Trophoblast cell (in vitro differentiated cells and primary cell): ENCODE measurements around the gene SETD3.

ENCODE experiments used
- DNase-seq, 2 donors: peaks; one replicate each; pipeline ENCODE4 v3.0.0-alpha.2; 2016
- H2AFZ ChIP-seq: 2 replicates; pipeline ENCODE4 v1.6.1; 2013; ENCODE audit warnings: low read length, moderate library complexity, mild to moderate bottlenecking; ENCODE audit not compliant: insufficient read depth, poor library complexity
- H2AK5ac ChIP-seq: 2 replicates; pipeline ENCODE4 v1.6.1; 2013; ENCODE audit warnings: mild to moderate bottlenecking, low read length
- H2BK120ac ChIP-seq: 2 replicates; pipeline ENCODE4 v1.6.1; 2013; ENCODE audit warnings: low read length, mild to moderate bottlenecking, moderate library complexity; ENCODE audit not compliant: insufficient read depth, poor library complexity
- H2BK12ac ChIP-seq: 2 replicates; pipeline ENCODE4 v1.6.1; 2013; ENCODE audit warnings: mild to moderate bottlenecking, low read length, moderate library complexity
- H2BK5ac ChIP-seq: 2 replicates; pipeline ENCODE4 v1.6.1; 2013; ENCODE audit warnings: low read length, low read depth, moderate library complexity, mild to moderate bottlenecking; ENCODE audit not compliant: poor library complexity
- H3K14ac ChIP-seq: 2 replicates; pipeline ENCODE4 v1.6.1; 2013; ENCODE audit warnings: mild to moderate bottlenecking, low read length
- H3K18ac ChIP-seq: 2 replicates; pipeline ENCODE4 v1.6.1; 2013; ENCODE audit warnings: mild to moderate bottlenecking, low read length
- H3K23ac ChIP-seq: 2 replicates; pipeline ENCODE4 v1.6.1; 2013; ENCODE audit warnings: low read length
- H3K27ac ChIP-seq: 2 replicates; pipeline ENCODE4 v1.5.1; 2013; ENCODE audit warnings: low read depth, mild to moderate bottlenecking, inconsistent platforms, low read length, moderate library complexity
- H3K27me3 ChIP-seq: 2 replicates; pipeline ENCODE4 v1.6.1; 2013; ENCODE audit warnings: inconsistent platforms, mild to moderate bottlenecking, low read length, moderate library complexity; ENCODE audit not compliant: insufficient read depth
- H3K36me3 ChIP-seq, 2 experiments: 1 replicate in 1 of 2; 2 replicates in 1 of 2; pipeline ENCODE4 v1.6.1; 2013; ENCODE audit warnings: low read length in 2 of 2, mild to moderate bottlenecking in 2 of 2, moderate library complexity in 1 of 2; ENCODE audit not compliant: insufficient read depth in 2 of 2, control insufficient read depth in 1 of 2
- H3K4ac ChIP-seq: 2 replicates; pipeline ENCODE4 v1.6.1; 2013; ENCODE audit warnings: low read depth, mild to moderate bottlenecking, low read length, moderate library complexity
- H3K4me1 ChIP-seq, 2 experiments: 1 replicate in 1 of 2; 2 replicates in 1 of 2; pipeline ENCODE4 v1.6.1; 2013; ENCODE audit warnings: low read length in 2 of 2, mild to moderate bottlenecking in 2 of 2, moderate library complexity in 1 of 2; ENCODE audit not compliant: insufficient read depth in 2 of 2, control insufficient read depth in 1 of 2
- H3K4me2 ChIP-seq: 2 replicates; pipeline ENCODE4 v1.6.1; 2013; ENCODE audit warnings: inconsistent platforms, mild to moderate bottlenecking, low read length, moderate library complexity
- H3K4me3 ChIP-seq: 2 replicates; pipeline ENCODE4 v1.5.1; 2013; ENCODE audit warnings: mild to moderate bottlenecking, low read depth, low read length, inconsistent platforms
- H3K79me1 ChIP-seq: one replicate; pipeline ENCODE4 v1.6.1; 2013; ENCODE audit warnings: low read length
- H3K79me2 ChIP-seq: 2 replicates; pipeline ENCODE4 v1.6.1; 2013; ENCODE audit warnings: low read length, mild to moderate bottlenecking; ENCODE audit not compliant: control insufficient read depth, insufficient read depth, poor library complexity
- H3K9ac ChIP-seq: 2 replicates; pipeline ENCODE4 v1.6.1; 2013; ENCODE audit warnings: mild to moderate bottlenecking, low read length
- H3K9me3 ChIP-seq: 2 replicates; pipeline ENCODE4 v1.6.1; 2013; ENCODE audit warnings: low read depth, mild to moderate bottlenecking, control low read depth, inconsistent platforms, low read length; ENCODE audit not compliant: insufficient read depth
- H4K12ac ChIP-seq: 2 replicates; pipeline ENCODE4 v1.6.1; 2013; ENCODE audit warnings: low read depth, mild to moderate bottlenecking, low read length, moderate library complexity
- H4K8ac ChIP-seq: 2 replicates; pipeline ENCODE4 v1.6.1; 2013; ENCODE audit warnings: low read depth, mild to moderate bottlenecking, low read length, moderate library complexity
- H4K91ac ChIP-seq: one replicate; pipeline ENCODE4 v1.6.1; 2013; ENCODE audit warnings: low read depth, mild to moderate bottlenecking, low read length, moderate library complexity
- WGBS: extraction: QIAGEN DNeasy Blood & Tissue Kit; methylation state at CpG from one replicate; pipeline ENCODE4 v1.1.7; 2013; ENCODE audit warnings: missing lambda C conversion rate; ENCODE audit not compliant: insufficient read length, insufficient coverage; ENCODE audit errors: extremely low coverage; 5-methylcytosine and 5-hydroxymethylcytosine counted together

The SETD3 gene

GRCh38 chr14:99468081-99468480 lies 12.6 kb downstream of the SETD3 start:
- WGBS: no CpG with 5 or more reads among the region's 4 CpGs

DNA sequence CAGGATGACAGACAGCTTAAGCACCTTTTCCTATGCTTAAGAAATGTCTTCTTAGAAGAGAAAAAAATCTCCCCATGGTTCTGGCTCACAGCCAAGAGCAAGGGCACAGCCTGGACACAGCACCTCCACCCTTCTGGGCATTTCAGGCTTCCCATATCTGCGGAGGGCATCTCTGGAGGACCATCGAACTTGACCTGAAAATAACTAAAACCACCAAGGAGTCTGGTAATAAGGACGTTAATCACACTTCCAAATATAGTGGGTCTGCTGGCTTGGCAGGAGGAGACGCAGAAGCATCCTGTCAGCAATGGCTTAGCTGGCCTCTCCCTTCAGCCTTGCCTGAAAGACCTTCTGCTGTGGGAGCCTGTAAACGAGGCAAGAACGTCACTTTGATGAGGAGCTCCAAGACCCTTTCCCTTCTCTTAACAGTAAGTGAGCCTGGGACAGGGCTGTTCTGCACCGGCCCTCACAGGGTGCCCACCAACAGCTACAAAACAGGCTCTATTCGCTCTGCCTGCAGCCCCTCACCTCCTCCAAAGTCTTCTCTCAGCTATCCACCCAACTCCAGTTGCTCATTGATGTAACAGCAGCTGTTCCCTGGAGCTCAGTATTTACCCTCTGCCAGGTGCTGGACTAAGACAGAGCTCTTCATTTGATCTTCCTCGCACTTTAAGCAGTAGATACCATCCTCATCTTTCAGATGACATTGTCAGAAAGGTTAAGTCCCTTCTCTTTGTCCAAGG lies 13.2 kb downstream of the SETD3 start:
- Histone ChIP-seq H3K4ac (peak overlapping the region; percentile 18), H2BK12ac (no peak overlapping the region), H3K27me3 (no peaks in the 10 kb centered on the region), H2AK5ac (no peak overlapping the region), H3K4me3 (no peak overlapping the region), H4K91ac (no peak overlapping the region), H3K14ac (no peak overlapping the region), H3K4me2 (no peak overlapping the region), H2BK5ac (no peak overlapping the region), H3K23ac (no peak overlapping the region), H4K8ac (no peak overlapping the region), H3K9ac (no peak overlapping the region), H3K18ac (no peak overlapping the region), H2BK120ac (no peak overlapping the region), H3K9me3 (peaks cover 2% of the 10 kb centered on the region), H3K4me1 (peaks cover 12 to 26% of the 10 kb centered on the region in 2 experiments), H4K12ac (no peak overlapping the region), H3K79me1 (no peaks in the 10 kb centered on the region), H2AFZ (no peak overlapping the region), H3K79me2 (peaks cover 12% of the 10 kb centered on the region), H3K36me3 (peaks cover 12 to 16% of the 10 kb centered on the region in 2 experiments), H3K27ac (no peak overlapping the region)
- no CpG with 5 or more reads among the region's 9 CpGs for WGBS
- DNase-seq: no peak

More at GRCh38 chr14:99468081-99468480, 12.6 kb downstream of the SETD3 start:
- H3K23ac ChIP-seq: no peak overlapping the region
- H2BK5ac ChIP-seq: no peak overlapping the region
- no peak overlapping the region for H3K18ac ChIP-seq
- H3K14ac ChIP-seq: no peak overlapping the region
- H3K4me3 ChIP-seq: no peak overlapping the region
- no peaks in the 10 kb centered on the region for H3K27me3 ChIP-seq
- H3K79me2 ChIP-seq: peaks cover 14% of the 10 kb centered on the region
- no peaks in the 10 kb centered on the region for H3K79me1 ChIP-seq
- H3K4ac ChIP-seq: peak overlapping the region; percentile 71
- no peak overlapping the region for H2BK12ac ChIP-seq
- H2AFZ ChIP-seq: no peak overlapping the region
- H3K4me1 ChIP-seq: peaks cover 12 to 26% of the 10 kb centered on the region in 2 experiments
- no peak overlapping the region for H3K4me2 ChIP-seq
- H3K27ac ChIP-seq: no peak overlapping the region
- H4K91ac ChIP-seq: no peak overlapping the region
- H2AK5ac ChIP-seq: no peak overlapping the region
- peaks cover 2% of the 10 kb centered on the region for H3K9me3 ChIP-seq
- H3K36me3 ChIP-seq: peaks cover 12 to 15% of the 10 kb centered on the region in 2 experiments
- no peak for DNase-seq
- H4K12ac ChIP-seq: no peak overlapping the region
- H2BK120ac ChIP-seq: no peak overlapping the region
- H4K8ac ChIP-seq: no peak overlapping the region
- no peak overlapping the region for H3K9ac ChIP-seq

- no peak overlapping the region for H3K9ac ChIP-seq
- WGBS: no CpG with 5 or more reads among the region's 3 CpGs
Measured at GRCh38 chr14:99466758-99467157, 13.9 kb downstream of the SETD3 start.

GRCh38 chr14:99465288-99465687 lies 15.4 kb downstream of the SETD3 start:
- WGBS: no CpG with 5 or more reads among the region's 9 CpGs

More at GRCh38 chr14:99466758-99467157, 13.9 kb downstream of the SETD3 start:
- Histone ChIP-seq H3K27ac (no peak overlapping the region), H2AFZ (no peak overlapping the region), H3K4me2 (no peak overlapping the region), H4K91ac (no peak overlapping the region), H3K9me3 (peaks cover 2% of the 10 kb centered on the region), H3K18ac (no peak overlapping the region), H2BK120ac (no peak overlapping the region), H3K4ac (peak overlapping the region; percentile 7), H2AK5ac (no peak overlapping the region), H3K79me2 (peaks cover 10% of the 10 kb centered on the region), H4K12ac (no peak overlapping the region), H2BK12ac (no peak overlapping the region), H2BK5ac (no peak overlapping the region), H3K27me3 (no peaks in the 10 kb centered on the region), H3K4me1 (peaks cover 12 to 26% of the 10 kb centered on the region in 2 experiments), H3K14ac (no peak overlapping the region), H3K4me3 (no peak overlapping the region), H3K79me1 (no peaks in the 10 kb centered on the region), H4K8ac (no peak overlapping the region), H3K23ac (no peak overlapping the region), H3K36me3 (peaks cover 12 to 16% of the 10 kb centered on the region in 2 experiments)
- DNase-seq: no peak

More at GRCh38 chr14:99465288-99465687, 15.4 kb downstream of the SETD3 start:
- Histone ChIP-seq H2BK5ac (no peak overlapping the region), H2AFZ (no peak overlapping the region), H3K9ac (no peak overlapping the region), H3K4me1 (peaks cover 9 to 27% of the 10 kb centered on the region in 2 experiments), H4K8ac (no peak overlapping the region), H3K4me2 (no peak overlapping the region), H2BK12ac (no peak overlapping the region), H3K27ac (no peak overlapping the region), H3K4ac (peak overlapping the region; percentile 70), H3K18ac (peak overlapping the region; percentile 30), H3K36me3 (peaks cover 13 to 20% of the 10 kb centered on the region in 2 experiments), H3K79me2 (peaks cover 4% of the 10 kb centered on the region), H3K27me3 (no peaks in the 10 kb centered on the region), H2AK5ac (no peak overlapping the region), H3K23ac (no peak overlapping the region), H3K4me3 (no peak overlapping the region), H3K14ac (no peak overlapping the region), H4K12ac (no peak overlapping the region), H3K9me3 (peaks cover 2% of the 10 kb centered on the region), H4K91ac (no peak overlapping the region), H2BK120ac (no peak overlapping the region), H3K79me1 (no peaks in the 10 kb centered on the region)
- no peak for DNase-seq
